ENCODE data around the gene THY1.
"Not testable (repeated sequence)": the region's sequence is repeated elsewhere in the genome, so short reads cannot be mapped to it uniquely, and the experiment has no call there.

Gene THY1

GRCh38 chr11:119445379-119445778, 22.4 kb upstream of the THY1 start:
- DNase-seq, result no peak

- no peak for DNase-seq
Measured at GRCh38 chr11:119441898-119442243, 18.9 kb upstream of the THY1 start.

GRCh38 chr11:119438599-119438998, 15.6 kb upstream of the THY1 start:
- no peak for DNase-seq

- DNase-seq, result not testable (repeated sequence)
Measured at GRCh38 chr11:119437521-119437920, 14.5 kb upstream of the THY1 start.

- no peak for DNase-seq
Measured at GRCh38 chr11:119436711-119437110, 13.7 kb upstream of the THY1 start.

- no peak for DNase-seq
Measured at GRCh38 chr11:119436093-119436492, 13.1 kb upstream of the THY1 start.

- no peak for DNase-seq
Measured at GRCh38 chr11:119434591-119435330, 11.8 kb upstream of the THY1 start.

- DNase-seq, result no peak
Measured at GRCh38 chr11:119433358-119433725, 10.4 kb upstream of the THY1 start.

GRCh38 chr11:119432484-119433357, 9.7 kb upstream of the THY1 start:
- no peak for DNase-seq

- no peak for DNase-seq
Measured at GRCh38 chr11:119431523-119431922, 8.6 kb upstream of the THY1 start.

- no peak for DNase-seq
Measured at GRCh38 chr11:119427279-119427678, 4.3 kb upstream of the THY1 start.

GRCh38 chr11:119426142-119426541, 3.2 kb upstream of the THY1 start:
- no peak for DNase-seq

GRCh38 chr11:119424775-119425174, 1.8 kb upstream of the THY1 start:
- no peak for DNase-seq

GRCh38 chr11:119424276-119424675, 1.3 kb upstream of the THY1 start:
- no peak for DNase-seq

- no peak for DNase-seq
Measured at GRCh38 chr11:119423509-119424254, 710 bp upstream of the THY1 start.

GRCh38 chr11:119421941-119422808, 797 bp downstream of the THY1 start:
- DNase-seq, result no peak

- no peak for DNase-seq
Measured at GRCh38 chr11:119421351-119421750, 1.6 kb downstream of the THY1 start.

GRCh38 chr11:119420631-119421030, 2.3 kb downstream of the THY1 start:
- DNase-seq, result no peak

- DNase-seq, result no peak
Measured at GRCh38 chr11:119419834-119420492, 3.0 kb downstream of the THY1 start.

GRCh38 chr11:119419246-119419645, 3.7 kb downstream of the THY1 start:
- DNase-seq, result no peak

- DNase-seq, result no peak
Measured at GRCh38 chr11:119418759-119419158, 4.2 kb downstream of the THY1 start.
